ENCODE results near the gene RBM12.
A peak's percentile ranks its signal among the peaks of the same experiment; 100 is the strongest.
"Not testable (repeated sequence)": the region's sequence is repeated elsewhere in the genome, so short reads cannot be mapped to it uniquely, and the experiment has no call there.

The RBM12 gene

DNA sequence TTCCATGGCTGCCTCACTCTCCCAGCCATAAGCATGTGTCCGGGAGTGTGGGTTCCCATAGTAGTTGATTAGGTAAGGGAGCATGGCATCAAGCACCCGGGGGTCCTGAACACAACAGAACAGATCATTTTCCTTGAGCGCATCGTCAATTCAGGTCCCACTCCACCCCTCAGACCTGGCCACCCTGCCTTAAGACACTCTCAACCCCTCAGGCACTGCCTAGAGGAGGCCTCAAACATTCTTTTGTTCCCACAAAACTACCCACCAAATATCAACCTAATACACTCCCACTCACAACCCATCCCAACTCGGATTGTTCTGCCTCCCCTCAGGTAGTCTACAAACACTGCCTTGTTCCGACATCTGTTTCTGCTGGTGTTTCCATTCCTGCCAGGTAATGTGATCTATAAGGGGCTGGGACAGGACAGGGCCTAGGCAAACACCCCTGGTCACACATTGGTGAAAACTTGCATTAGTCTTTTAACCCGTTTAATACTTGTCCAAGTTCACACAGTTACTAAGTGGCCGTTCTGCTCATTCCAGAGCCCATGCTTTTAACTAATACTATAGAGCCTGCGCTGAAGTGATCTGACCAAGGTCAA lies 33.1 kb upstream of the RBM12 start:
- no peak for DNase-seq

DNA sequence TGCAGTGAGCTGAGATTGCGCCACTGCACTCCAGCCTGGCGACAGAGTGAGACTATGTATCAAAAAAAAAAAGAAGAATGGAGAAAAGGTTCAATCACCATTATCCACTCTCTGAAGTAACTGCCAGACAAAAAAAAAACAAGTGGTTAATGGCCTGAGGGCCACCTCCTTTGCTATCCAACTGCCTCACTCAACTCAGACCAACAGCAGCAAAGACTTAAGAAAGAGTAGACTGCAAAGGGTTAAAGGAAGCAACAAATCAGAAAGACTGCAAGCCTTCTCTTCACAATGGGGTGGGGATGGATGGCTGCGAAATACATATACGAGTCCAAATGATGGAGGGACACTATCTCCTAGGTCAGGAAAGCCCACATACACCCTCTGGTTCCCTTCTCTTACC lies 31.3 kb upstream of the RBM12 start:
- DNase-seq = no peak

- DNase-seq = no peak
These were observed 30.6 kb upstream of the RBM12 start for GRCh38 chr20:35695245-35695749.

- DNase-seq = no peak
These were observed 25.6 kb upstream of the RBM12 start for GRCh38 chr20:35690265-35690664.

GRCh38 chr20:35686872-35687271 lies 22.2 kb upstream of the RBM12 start:
- not testable (repeated sequence) for DNase-seq

DNA sequence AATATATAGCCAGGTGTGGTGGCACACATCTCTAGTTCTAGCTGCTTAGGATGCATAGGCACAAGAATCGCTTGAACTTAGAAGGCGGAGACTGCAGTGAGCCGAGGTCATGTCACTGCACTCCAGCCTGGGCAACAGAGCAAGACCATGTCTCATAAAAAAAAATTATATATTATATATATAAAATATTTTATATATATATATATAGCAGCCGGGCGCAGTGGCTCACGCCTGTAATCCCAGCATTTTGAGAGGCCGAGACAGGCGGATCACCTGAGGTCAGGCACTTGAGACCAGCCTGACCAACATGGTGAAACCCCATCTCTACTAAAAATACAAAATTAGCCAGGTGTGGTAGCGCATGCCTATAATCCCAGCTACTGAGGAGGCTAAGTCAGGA lies 20.7 kb upstream of the RBM12 start:
- not testable (repeated sequence) for DNase-seq

GRCh38 chr20:35681960-35682359 lies 17.3 kb upstream of the RBM12 start:
- no peak for DNase-seq

- no peak for DNase-seq
These were observed 15.9 kb upstream of the RBM12 start for GRCh38 chr20:35680452-35681183.

DNA sequence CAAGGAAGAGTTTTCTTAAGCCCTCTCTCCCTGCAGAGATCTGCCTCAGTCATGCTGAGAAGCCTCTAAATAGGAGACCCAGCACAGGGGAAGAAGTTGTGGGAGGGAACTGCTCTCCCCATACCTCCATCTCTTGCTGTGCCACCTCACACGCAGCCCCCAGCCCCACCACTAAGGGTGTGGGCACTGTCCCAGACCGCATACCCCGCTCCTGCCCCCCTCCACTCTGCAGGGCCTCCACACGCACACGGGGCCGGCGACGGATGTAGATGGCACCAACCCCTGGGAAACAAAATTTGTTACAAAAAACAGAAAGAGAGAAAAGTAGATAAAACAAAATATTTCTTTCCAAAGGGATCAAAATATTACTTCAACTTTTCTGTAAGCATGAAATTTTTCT lies 10.2 kb upstream of the RBM12 start:
- no peak for DNase-seq

GRCh38 chr20:35673884-35674283 lies 9.2 kb upstream of the RBM12 start:
- no peak for DNase-seq

DNA sequence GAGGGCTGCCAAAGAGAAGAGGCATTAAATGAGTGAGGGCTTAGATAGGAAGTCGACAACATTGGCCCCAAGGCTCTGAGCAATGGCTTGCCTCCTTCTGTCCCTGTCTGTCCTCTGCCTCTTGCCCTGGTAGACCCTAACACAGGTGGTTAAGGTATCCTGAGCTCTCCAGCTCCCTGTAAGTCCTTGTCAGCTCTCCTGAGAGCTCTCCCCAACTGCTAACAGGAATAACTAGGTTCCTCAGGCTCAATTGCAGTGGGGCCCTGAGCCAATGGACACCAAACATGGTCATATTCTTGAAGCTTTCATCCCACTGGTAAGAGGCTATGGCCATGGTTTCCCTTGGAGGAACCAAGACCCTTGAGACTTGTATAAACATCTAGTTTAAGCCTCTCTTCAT lies 5.0 kb upstream of the RBM12 start:
- DNase-seq = no peak

- no peak for DNase-seq
These were observed 4.5 kb upstream of the RBM12 start for GRCh38 chr20:35669221-35669620.

GRCh38 chr20:35665949-35666288 lies 1.2 kb upstream of the RBM12 start:
- DNase-seq = no peak

- peak; percentile 27 for DNase-seq
These were observed 909 bp downstream of the RBM12 start for GRCh38 chr20:35663516-35664465.

DNA sequence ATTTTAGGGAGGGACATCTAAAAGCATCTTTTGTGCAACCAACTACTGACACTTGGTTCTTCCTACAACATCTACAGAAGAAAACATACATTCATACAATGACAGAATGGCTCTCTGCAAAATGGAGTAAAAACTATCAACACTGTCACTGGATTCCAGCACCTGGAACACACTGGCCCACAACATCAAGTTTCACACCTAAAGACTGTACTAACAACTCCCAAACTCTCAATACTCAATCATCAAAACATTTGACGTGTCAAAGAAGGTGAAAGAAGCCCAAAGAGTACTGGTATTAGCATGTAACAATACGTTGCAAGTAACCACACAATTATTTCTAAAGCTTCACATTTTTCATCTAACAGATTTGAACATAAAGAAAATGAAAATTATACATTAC lies 2.1 kb downstream of the RBM12 start:
- no peak for DNase-seq

DNA sequence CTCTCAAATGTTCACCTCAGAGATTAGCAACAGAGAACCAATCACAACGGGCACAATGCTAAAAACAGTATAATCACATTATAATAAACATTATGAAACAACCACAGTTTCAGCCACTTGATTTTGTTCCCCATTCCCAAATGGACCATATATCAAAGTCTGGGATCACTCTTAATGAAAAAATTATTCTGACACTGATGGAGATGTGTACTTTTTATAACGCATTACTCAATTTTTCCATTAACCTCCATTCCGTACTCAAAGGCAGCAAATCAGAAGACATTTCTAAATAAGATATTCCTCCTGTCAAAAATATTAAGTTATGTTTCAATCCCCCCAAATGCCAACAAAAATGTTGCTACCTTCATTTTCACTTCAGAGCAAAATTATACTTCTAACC lies 2.8 kb downstream of the RBM12 start:
- no peak for DNase-seq

GRCh38 chr20:35661053-35661452 lies 3.6 kb downstream of the RBM12 start:
- DNase-seq = no peak

GRCh38 chr20:35660122-35660937 lies 4.4 kb downstream of the RBM12 start:
- DNase-seq = no peak

GRCh38 chr20:35657271-35657670 lies 7.4 kb downstream of the RBM12 start:
- DNase-seq = no peak

DNA sequence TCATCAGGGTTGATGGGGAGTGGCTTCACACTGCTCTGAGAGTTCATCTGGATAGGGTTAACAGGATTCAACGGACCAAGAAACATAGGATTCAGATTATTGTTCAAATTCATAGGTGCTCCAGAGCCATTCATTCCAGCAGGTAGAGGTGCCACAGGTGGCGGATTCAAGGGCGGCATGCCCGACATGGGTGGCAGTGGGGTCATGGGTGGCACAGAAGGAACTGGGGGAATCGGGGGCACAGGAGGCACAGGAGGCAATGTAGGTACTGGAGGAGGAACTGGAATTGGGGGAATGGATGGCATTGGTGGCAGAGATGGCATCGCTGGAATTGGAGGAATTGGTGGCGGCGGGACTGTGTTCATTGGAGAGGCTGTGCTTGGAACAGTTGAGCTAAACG lies 10.3 kb downstream of the RBM12 start:
- no peak for DNase-seq

DNA sequence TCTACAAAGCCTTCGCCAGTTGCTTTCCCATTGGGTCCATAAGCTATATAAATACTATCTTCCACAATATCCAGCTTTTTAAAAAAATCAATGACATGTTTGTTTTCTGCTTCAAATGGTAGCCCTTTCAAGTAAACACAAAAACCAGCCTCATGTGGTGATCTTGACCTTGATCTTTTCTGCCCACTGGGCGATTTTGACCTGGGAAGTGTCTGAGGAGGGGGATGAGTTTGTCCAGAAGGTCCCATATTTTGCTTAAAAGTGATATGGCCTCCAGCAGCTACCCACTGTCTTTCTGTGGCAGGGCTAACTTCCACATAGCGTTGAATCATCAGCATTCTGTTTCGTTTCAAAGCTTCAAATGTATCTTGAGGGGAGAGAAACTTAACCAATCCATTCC lies 10.8 kb downstream of the RBM12 start:
- no peak for DNase-seq

- no peak for DNase-seq
These were observed 11.3 kb downstream of the RBM12 start for GRCh38 chr20:35653430-35653734.
